Lower lobe of right lung (tissue), 2 donors: ENCODE results near the gene C9orf78. TPM values are rescaled to one million over a fixed set of nuclear protein-coding genes. Genes with fewer than 3 reads are reported as not detected.
A peak's percentile ranks its signal among the peaks of the same experiment; 100 is the strongest.

Experiments
- ATAC-seq, 2 donors: fragments of 200-7000 bp; cut with Tn5 transposase; one replicate each; pipeline ENCODE4 v1.9.1; 2020 to 2022; ENCODE audit warnings: mild to moderate bottlenecking in 2 of 2, moderate library complexity in 2 of 2
- DNase-seq: peaks from one replicate; pipeline ENCODE4 v3.0.0-alpha.2; 2020
- H3K27ac ChIP-seq: fragments of 200-600 bp; one replicate; pipeline ENCODE4 v1.8.0; 2022
- H3K27me3 ChIP-seq: fragments of 200-600 bp; one replicate; pipeline ENCODE4 v1.8.0; 2022; ENCODE audit warnings: low read depth
- H3K36me3 ChIP-seq: fragments of 200-600 bp; one replicate; pipeline ENCODE4 v1.8.0; 2022; ENCODE audit warnings: mild to moderate bottlenecking
- H3K4me1 ChIP-seq: fragments of 200-600 bp; one replicate; pipeline ENCODE4 v1.8.0; 2022
- H3K4me3 ChIP-seq: fragments of 200-600 bp; one replicate; pipeline ENCODE4 v1.8.0; 2022; ENCODE audit warnings: mild to moderate bottlenecking
- H3K9me3 ChIP-seq: fragments of 200-600 bp; one replicate; pipeline ENCODE4 v1.8.0; 2022
- CTCF ChIP-seq: fragments of 200-600 bp; IDR thresholded peaks from one replicate; pipeline ENCODE4 v1.8.0; 2022; ENCODE audit warnings: antibody characterized with exemption, mild to moderate bottlenecking
- intact Hi-C: fragments of 100-400 bp; cut with DNase I; formaldehyde crosslinking; loops from one replicate; pipeline ENCODE4 v1.11.0; 2022
- total RNA-seq: library from RNA; stranded (reverse); fragmentation: NEBNext Ultra II Directional; extraction: Animal tissue kit (Norgen Biotek cat#: 25700); gene quantifications from one replicate; pipeline ENCODE4 v1.2.1, GENCODE V29; 2021
- donor health status: DM: no; HTN: yes; CAD: no; lungs with severe emphysema.

C9orf78 gene
- total RNA-seq, 1 donor from 2014 or later, result 42.0 TPM

- TF ChIP-seq CTCF, result no peak
- Histone ChIP-seq H3K36me3 (peaks cover 26% of the 10 kb centered on the region), H3K4me1 (peaks cover 36% of the 10 kb centered on the region), H3K4me3 (peak overlapping the region; percentile 76), H3K27me3 (no peaks in the 10 kb centered on the region), H3K9me3 (no peaks in the 10 kb centered on the region), H3K27ac (peak overlapping the region; percentile 88)
- no peak for DNase-seq
- peak in 1 of 2 donors; percentile 2 for ATAC-seq
- intact Hi-C loops, result no loop called here
Measured at GRCh38 chr9:129835860-129836223, 767 bp upstream of the C9orf78 start.

GRCh38 chr9:129834489-129835127 lies 467 bp downstream of the C9orf78 start:
- Histone ChIP-seq H3K27me3 (no peaks in the 10 kb centered on the region), H3K4me1 (peaks cover 36% of the 10 kb centered on the region), H3K27ac (peak overlapping the region; percentile 88), H3K9me3 (no peaks in the 10 kb centered on the region), H3K4me3 (peak overlapping the region; percentile 76), H3K36me3 (peaks cover 38% of the 10 kb centered on the region)
- no peak for TF ChIP-seq CTCF
- ATAC-seq, result peak; percentile 9 to 36
- intact Hi-C loops, result no loop called here
- DNase-seq, result no peak

GRCh38 chr9:129832982-129833381 lies 2.1 kb downstream of the C9orf78 start:
- intact Hi-C loops, result no loop called here
- no peak for ATAC-seq
- Histone ChIP-seq H3K4me1 (peaks cover 28% of the 10 kb centered on the region), H3K36me3 (peaks cover 55% of the 10 kb centered on the region), H3K27me3 (no peaks in the 10 kb centered on the region), H3K4me3 (no peak overlapping the region), H3K9me3 (no peaks in the 10 kb centered on the region), H3K27ac (no peak overlapping the region)
- no peak for TF ChIP-seq CTCF
- no peak for DNase-seq

- intact Hi-C loops, result no loop called here
- H3K27ac ChIP-seq, result no peak overlapping the region
- peaks cover 69% of the 10 kb centered on the region for H3K36me3 ChIP-seq
Measured at GRCh38 chr9:129828969-129829368, 6.1 kb downstream of the C9orf78 start.

GRCh38 chr9:129828051-129828450 lies 7.0 kb downstream of the C9orf78 start:
- Histone ChIP-seq H3K4me1 (peaks cover 1% of the 10 kb centered on the region), H3K27ac (no peak overlapping the region), H3K4me3 (no peak overlapping the region), H3K36me3 (peaks cover 65% of the 10 kb centered on the region), H3K27me3 (no peaks in the 10 kb centered on the region), H3K9me3 (no peaks in the 10 kb centered on the region)
- DNase-seq (no peak), ATAC-seq (no peak)
- no peak for TF ChIP-seq CTCF
- intact Hi-C loops, result no loop called here

More at GRCh38 chr9:129828969-129829368, 6.1 kb downstream of the C9orf78 start:
- Histone ChIP-seq H3K4me3 (no peak overlapping the region), H3K9me3 (no peaks in the 10 kb centered on the region), H3K27me3 (no peaks in the 10 kb centered on the region), H3K4me1 (peaks cover 6% of the 10 kb centered on the region)
- DNase-seq, result no peak
- no peak for ATAC-seq
- no peak for TF ChIP-seq CTCF
